Measurements from ENCODE around the gene C1orf174.

DNA sequence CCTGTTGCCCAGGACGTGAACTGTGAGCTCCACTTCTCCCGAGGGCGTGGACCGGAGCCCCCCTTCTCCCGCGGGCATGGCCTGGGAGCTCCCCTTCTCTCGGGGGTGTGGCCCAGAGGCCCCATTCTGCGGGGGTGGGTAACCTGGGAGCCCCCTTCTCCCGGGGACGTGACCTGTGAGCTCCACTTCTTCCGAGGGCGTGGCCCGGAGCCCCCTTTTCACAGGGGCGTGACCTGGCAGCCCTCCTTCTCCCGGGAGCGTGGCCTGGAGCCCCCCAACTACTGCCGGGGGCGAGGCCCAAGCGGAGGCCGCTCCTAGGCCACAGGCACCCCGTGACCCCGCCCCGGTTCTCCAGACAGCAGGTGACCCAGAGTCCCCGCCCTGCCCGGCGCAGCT is 320 bp downstream of the C1orf174 start:
- TF ChIP-seq, protein P1, sequence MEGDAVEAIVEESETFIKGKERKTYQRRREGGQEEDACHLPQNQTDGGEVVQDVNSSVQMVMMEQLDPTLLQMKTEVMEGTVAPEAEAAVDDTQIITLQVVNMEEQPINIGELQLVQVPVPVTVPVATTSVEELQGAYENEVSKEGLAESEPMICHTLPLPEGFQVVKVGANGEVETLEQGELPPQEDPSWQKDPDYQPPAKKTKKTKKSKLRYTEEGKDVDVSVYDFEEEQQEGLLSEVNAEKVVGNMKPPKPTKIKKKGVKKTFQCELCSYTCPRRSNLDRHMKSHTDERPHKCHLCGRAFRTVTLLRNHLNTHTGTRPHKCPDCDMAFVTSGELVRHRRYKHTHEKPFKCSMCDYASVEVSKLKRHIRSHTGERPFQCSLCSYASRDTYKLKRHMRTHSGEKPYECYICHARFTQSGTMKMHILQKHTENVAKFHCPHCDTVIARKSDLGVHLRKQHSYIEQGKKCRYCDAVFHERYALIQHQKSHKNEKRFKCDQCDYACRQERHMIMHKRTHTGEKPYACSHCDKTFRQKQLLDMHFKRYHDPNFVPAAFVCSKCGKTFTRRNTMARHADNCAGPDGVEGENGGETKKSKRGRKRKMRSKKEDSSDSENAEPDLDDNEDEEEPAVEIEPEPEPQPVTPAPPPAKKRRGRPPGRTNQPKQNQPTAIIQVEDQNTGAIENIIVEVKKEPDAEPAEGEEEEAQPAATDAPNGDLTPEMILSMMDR (conservative IDR thresholded peaks at IDR 0.05; ENCODE audit: low read depth, low read length), result 0 out of 2 replicates have a peak, but pooled peaks have one; percentile 4
- TF ChIP-seq, protein P2, sequence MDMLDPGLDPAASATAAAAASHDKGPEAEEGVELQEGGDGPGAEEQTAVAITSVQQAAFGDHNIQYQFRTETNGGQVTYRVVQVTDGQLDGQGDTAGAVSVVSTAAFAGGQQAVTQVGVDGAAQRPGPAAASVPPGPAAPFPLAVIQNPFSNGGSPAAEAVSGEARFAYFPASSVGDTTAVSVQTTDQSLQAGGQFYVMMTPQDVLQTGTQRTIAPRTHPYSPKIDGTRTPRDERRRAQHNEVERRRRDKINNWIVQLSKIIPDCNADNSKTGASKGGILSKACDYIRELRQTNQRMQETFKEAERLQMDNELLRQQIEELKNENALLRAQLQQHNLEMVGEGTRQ (IDR thresholded peaks at IDR 0.05; ENCODE audit: low read depth, low read length), result no peak
- no peak; the same call in 1 of the 2 replicates for TF ChIP-seq POLR2A (IDR thresholded peaks at IDR 0.05; ENCODE audit: low read depth, low read length)
- TF ChIP-seq RCOR1 (IDR thresholded peaks at IDR 0.05; ENCODE audit: insufficient replicate concordance, low read length), result no peak
- TF ChIP-seq RAD21 (IDR thresholded peaks at IDR 0.05; ENCODE audit: low read length), result no peak
- TF ChIP-seq, protein P3, sequence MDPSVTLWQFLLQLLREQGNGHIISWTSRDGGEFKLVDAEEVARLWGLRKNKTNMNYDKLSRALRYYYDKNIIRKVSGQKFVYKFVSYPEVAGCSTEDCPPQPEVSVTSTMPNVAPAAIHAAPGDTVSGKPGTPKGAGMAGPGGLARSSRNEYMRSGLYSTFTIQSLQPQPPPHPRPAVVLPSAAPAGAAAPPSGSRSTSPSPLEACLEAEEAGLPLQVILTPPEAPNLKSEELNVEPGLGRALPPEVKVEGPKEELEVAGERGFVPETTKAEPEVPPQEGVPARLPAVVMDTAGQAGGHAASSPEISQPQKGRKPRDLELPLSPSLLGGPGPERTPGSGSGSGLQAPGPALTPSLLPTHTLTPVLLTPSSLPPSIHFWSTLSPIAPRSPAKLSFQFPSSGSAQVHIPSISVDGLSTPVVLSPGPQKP (IDR thresholded peaks at IDR 0.05; ENCODE audit: borderline replicate concordance, low read depth, low read length), result no peak
- TF ChIP-seq MXI1 (IDR thresholded peaks at IDR 0.05; ENCODE audit: borderline replicate concordance, low read depth, low read length), result no peak
- TF ChIP-seq BHLHE40 (IDR thresholded peaks at IDR 0.05; ENCODE audit: low read depth, low read length), result no peak
- no peak for TF ChIP-seq CEBPB (IDR thresholded peaks at IDR 0.05; ENCODE audit: low read depth, low read length)

All from IMR-90 (cell line).